Lower leg skin (tissue), 4 donors: ENCODE data around the gene ST6GALNAC5. TPM values are rescaled to one million over a fixed set of nuclear protein-coding genes. Genes with fewer than 3 reads are reported as not detected.
"Not testable (repeated sequence)": the region's sequence is repeated elsewhere in the genome, so short reads cannot be mapped to it uniquely, and the experiment has no call there.

ENCODE experiments used
- DNase-seq, 2 donors: peaks; one replicate each; pipeline ENCODE4 v3.0.0-alpha.2; 2019; ENCODE audit warnings: low spot score in 2 of 2
- H3K4me3 ChIP-seq: fragments of 200-600 bp; sonication (generic); 2 replicates; pipeline ENCODE4 v1.5.1; 2017; ENCODE audit warnings: mild to moderate bottlenecking, low read depth; ENCODE audit not compliant: poor library complexity, severe bottlenecking
- CTCF ChIP-seq, 3 donors: fragments of 450-650 bp; IDR thresholded peaks; one replicate each; pipeline ENCODE4 v1.5.1; 2016; ENCODE audit warnings: antibody characterized with exemption in 3 of 3, mild to moderate bottlenecking in 3 of 3, moderate library complexity in 2 of 3
- POLR2A ChIP-seq, 2 donors: fragments of 450-650 bp; IDR thresholded peaks; one replicate each; pipeline ENCODE4 v1.6.1; 2016 to 2017; ENCODE audit warnings: antibody characterized with exemption in 2 of 2, mild to moderate bottlenecking in 1 of 2, moderate library complexity in 1 of 2
- WGBS, 2 donors: methylation state at CpG; one replicate each; pipeline ENCODE4 v1.1.5; 2018; 5-methylcytosine and 5-hydroxymethylcytosine counted together
- intact Hi-C: fragments of 100-400 bp; cut with DNase I; formaldehyde crosslinking; loops from one replicate; pipeline ENCODE4 v1.15.0; 2023; ENCODE audit warnings: low total_unique reads
- total RNA-seq, 4 donors: library from RNA; depleted of rRNA; stranded (reverse); fragments of >200 nt; gene quantifications; one replicate each; pipeline ENCODE4 v1.1.0, GENCODE V29; 2016

Gene ST6GALNAC5
- total RNA-seq, 4 donors from 2014 or later, result 1.2 to 4.7 (median 3.5) TPM

- intact Hi-C loops, result no loop called here
- 87 to 90% methylated on average over 8 of the region's 8 CpGs for WGBS, 2 donors
Observed at GRCh38 chr1:76876655-76877395, 9.5 kb downstream of the ST6GALNAC5 start.

DNA sequence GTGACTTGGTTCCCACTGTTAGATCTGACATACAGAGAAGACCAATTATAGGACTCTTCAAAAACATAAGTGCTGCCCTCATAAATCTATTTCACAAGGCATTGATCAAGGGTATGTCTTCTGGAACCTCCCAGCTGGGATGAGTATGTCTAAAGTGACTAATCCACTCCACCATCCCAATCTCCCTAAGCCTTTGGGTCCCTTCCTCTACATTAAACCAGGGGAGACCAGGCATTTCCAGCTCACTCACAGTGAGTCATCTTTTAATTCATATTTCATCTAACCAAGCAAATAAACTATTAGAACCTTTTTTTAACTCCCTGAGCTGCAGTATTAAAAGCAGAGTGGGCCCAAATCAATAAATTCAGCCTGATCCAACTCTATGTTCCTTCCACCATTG lies 11.7 kb downstream of the ST6GALNAC5 start:
- intact Hi-C loops, result not testable (repeated sequence)

More at GRCh38 chr1:76876655-76877395, 9.5 kb downstream of the ST6GALNAC5 start:
- H3K4me3 ChIP-seq, result no peak overlapping the region
- TF ChIP-seq POLR2A (IDR thresholded peaks at IDR 0.05) (no peak), CTCF (IDR thresholded peaks at IDR 0.05) (no peak)
- no peak for DNase-seq

GRCh38 chr1:76881762-76882161 lies 14.5 kb downstream of the ST6GALNAC5 start:
- DNase-seq, result no peak
- no peak for TF ChIP-seq POLR2A (IDR thresholded peaks at IDR 0.05)
- no peak for TF ChIP-seq CTCF (IDR thresholded peaks at IDR 0.05)
- intact Hi-C loops, result no loop called here
- H3K4me3 ChIP-seq, result no peak overlapping the region

More for the DNA sequence above, 11.7 kb downstream of the ST6GALNAC5 start:
- H3K4me3 ChIP-seq, DNase-seq: not testable (repeated sequence)

- intact Hi-C loops, result no loop called here
- no peak for TF ChIP-seq CTCF (IDR thresholded peaks at IDR 0.05)
- TF ChIP-seq POLR2A (IDR thresholded peaks at IDR 0.05), result no peak
- H3K4me3 ChIP-seq, result no peak overlapping the region
- WGBS, 2 donors, result 52 to 60% methylated on average over 4 of the region's 4 CpGs
- no peak for DNase-seq
Observed at GRCh38 chr1:76891931-76892622, 24.8 kb downstream of the ST6GALNAC5 start.

DNA sequence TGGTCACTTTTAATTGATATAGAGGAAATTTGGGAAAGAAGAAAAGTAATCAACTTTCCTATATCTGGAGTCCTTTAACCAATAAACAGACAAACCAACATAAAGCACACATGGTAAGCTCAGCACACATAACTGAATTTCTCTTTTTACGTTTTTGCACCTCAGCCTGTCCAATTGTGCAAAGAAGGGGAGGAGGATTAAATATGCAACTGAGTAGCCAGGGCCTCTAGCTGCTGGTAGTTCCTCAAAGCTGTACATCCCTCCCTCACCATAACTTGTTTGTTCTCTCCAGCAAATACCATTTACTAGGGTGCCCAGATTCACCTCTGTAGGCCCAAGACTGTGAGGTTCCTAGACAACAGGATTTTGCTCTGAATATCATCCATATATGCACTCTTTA lies 25.4 kb downstream of the ST6GALNAC5 start:
- H3K4me3 ChIP-seq, result no peak overlapping the region
- intact Hi-C loops, result no loop called here
- DNase-seq, result no peak
- no peak for TF ChIP-seq POLR2A (IDR thresholded peaks at IDR 0.05)
- TF ChIP-seq CTCF (IDR thresholded peaks at IDR 0.05), result no peak
- 60 to 67% methylated on average over 1 of the region's 1 CpG for WGBS, 2 donors

DNA sequence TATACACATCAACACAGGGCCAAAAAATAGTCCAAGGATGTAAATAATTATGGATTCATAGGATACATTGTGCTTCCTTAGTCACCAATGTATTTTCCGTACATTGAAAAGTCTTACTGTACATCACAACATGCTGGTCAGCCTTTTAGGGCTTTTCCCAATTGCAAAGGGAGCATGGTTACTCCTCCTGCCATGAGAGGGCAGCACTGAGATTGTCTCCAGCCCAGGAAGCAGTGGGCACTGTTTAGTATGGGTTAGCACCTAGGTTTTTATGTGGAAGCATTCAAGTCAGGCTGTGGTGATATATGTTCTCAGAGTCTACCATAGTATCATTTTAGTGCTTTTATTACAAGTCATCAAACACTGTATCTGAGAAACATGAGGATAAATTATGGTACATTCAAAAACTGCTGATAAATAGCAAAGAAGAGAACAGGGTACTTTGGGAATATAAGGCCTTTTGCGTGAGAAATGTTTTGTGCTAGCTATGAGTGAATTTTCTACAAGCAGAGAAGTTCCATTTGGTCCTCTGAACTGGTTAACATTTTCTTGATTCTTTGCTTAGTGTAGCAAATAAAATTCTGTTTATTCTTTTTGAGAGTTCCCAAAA lies 34.0 kb downstream of the ST6GALNAC5 start:
- H3K4me3 ChIP-seq, result no peak overlapping the region
- intact Hi-C loops, result no loop called here
- no peak for DNase-seq
- WGBS, 2 donors, result 89 to 95% methylated on average over 2 of the region's 2 CpGs
- TF ChIP-seq CTCF (IDR thresholded peaks at IDR 0.05) (no peak), POLR2A (IDR thresholded peaks at IDR 0.05) (no peak)
